Neural cell (in vitro differentiated cells): ENCODE measurements around the gene TMEM207.

Experiments
- EP300 ChIP-seq: fragments of 450-650 bp; conservative IDR thresholded peaks from 2 replicates; pipeline ENCODE4 v1.6.1; 2014; ENCODE audit warnings: antibody characterized with exemption, mild to moderate bottlenecking, moderate library complexity; ENCODE audit not compliant: poor library complexity, severe bottlenecking
- EZH2 ChIP-seq: fragments of 200-600, 300-800 bp; shearing (Covaris generic), sonication (generic); IDR thresholded peaks from 2 replicates; pipeline ENCODE4 v1.6.1; 2014; ENCODE audit warnings: antibody characterized with exemption, low read length, borderline replicate concordance, mild to moderate bottlenecking; ENCODE audit not compliant: insufficient read depth, poor library complexity, severe bottlenecking
- TAF1 ChIP-seq: IDR thresholded peaks from 2 replicates; pipeline ENCODE4 v1.6.1; 2012; ENCODE audit warnings: low read depth
- TF ChIP-seq, protein P1 (sequence below): fragments of 450-650 bp; IDR thresholded peaks from 2 replicates; pipeline ENCODE4 v1.5.1; 2014; ENCODE audit warnings: antibody characterized with exemption, mild to moderate bottlenecking, moderate library complexity; ENCODE audit not compliant: poor library complexity, severe bottlenecking

DNA sequence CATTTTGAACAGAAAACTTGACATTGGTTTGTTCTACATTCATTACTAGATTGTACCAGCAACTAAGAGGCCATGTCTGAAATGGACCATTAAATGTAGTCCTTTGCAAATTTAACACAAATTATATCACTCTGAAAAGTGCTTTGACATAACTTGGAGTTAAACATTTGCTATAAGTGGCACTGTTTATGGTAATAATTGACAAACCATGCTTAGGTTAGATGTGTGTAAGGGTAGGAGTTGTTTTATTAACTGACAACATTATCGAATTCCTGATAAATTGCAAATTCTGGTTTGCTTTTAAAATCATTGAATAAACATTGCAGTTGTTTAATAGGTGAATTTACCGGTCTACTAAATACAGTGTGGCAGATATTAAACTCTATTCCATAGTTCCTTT, 6.1 kb upstream of the TMEM207 start:
- no peak for TF ChIP-seq TAF1
- no peak for TF ChIP-seq EZH2
- TF ChIP-seq, protein P1, sequence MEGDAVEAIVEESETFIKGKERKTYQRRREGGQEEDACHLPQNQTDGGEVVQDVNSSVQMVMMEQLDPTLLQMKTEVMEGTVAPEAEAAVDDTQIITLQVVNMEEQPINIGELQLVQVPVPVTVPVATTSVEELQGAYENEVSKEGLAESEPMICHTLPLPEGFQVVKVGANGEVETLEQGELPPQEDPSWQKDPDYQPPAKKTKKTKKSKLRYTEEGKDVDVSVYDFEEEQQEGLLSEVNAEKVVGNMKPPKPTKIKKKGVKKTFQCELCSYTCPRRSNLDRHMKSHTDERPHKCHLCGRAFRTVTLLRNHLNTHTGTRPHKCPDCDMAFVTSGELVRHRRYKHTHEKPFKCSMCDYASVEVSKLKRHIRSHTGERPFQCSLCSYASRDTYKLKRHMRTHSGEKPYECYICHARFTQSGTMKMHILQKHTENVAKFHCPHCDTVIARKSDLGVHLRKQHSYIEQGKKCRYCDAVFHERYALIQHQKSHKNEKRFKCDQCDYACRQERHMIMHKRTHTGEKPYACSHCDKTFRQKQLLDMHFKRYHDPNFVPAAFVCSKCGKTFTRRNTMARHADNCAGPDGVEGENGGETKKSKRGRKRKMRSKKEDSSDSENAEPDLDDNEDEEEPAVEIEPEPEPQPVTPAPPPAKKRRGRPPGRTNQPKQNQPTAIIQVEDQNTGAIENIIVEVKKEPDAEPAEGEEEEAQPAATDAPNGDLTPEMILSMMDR: no peak
- TF ChIP-seq EP300: no peak
